Embryonic facial prominence (tissue), 1 donor: ENCODE measurements around the gene SNF8.

Experiments used
- DNase-seq: peaks from one replicate; pipeline ENCODE4 v3.0.0-alpha.2; 2016; ENCODE audit errors: extremely low spot score

Gene SNF8

GRCh38 chr17:48890086-48890485 is 54.6 kb downstream of the SNF8 start:
- no peak for DNase-seq

DNA sequence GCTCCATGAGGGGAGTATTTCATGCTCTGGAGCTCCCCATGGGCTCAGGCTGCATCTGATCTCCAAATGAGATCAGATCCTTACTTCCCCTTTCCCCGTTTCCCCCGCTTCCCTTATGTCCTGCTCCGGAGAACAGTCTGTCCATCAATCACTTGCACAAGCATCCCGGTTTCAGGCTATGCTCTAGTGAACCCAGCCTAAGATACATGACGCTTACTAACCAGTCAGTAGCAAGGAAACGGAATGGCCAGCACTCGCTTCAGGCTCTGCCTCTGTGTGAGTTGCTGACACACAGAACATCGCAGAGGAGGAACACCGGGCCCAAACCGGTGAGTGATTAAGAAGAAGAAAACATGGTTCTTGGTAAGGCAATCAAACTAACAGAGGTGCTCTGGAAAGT is 61.5 kb downstream of the SNF8 start:
- DNase-seq, result no peak

DNA sequence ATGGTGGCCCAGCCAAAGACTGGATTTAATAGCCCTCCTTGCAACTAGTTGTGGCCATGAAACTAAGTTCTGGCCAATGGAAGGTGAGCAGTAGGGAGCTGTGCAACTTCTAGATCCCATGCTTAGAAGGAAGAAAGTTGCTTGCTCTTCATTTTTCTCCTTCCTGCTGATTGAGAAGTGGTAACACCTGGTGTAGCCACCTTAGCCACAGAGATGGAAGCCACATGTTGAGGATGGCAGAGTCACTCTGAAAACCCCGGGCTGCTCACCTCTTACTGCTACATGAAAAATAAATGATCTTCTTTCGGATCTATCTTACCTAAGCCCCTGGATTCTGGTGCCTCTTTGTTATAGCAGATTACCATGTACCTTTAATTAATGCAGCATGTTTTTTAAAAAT is 62.4 kb downstream of the SNF8 start:
- DNase-seq, result no peak
